ENCODE results near the gene NEDD9. TPM values are rescaled to one million over a fixed set of nuclear protein-coding genes. Genes with fewer than 3 reads are reported as not detected.

The NEDD9 gene
- total and polyA plus RNA-seq, 5 donors, result 20.9 to 38.0 (median 25.9) TPM

Other genes with a start within 250 kb of the NEDD9 start
- 1 to 10 TPM in 2 of 4 donors, under 1 TPM in 2; 0.61 to 1.3 (median 0.97) TPM for gene ELOVL2, start 188.4 kb downstream of the NEDD9 start, total RNA-seq
- 1.4 TPM for gene ELOVL2, start 188.4 kb downstream of the NEDD9 start, polyA plus RNA-seq
- gene SMIM13, start 138.8 kb downstream of the NEDD9 start, total RNA-seq, result 10 to 100 TPM; 10.7 to 14.5 (median 13.5) TPM
- 8.1 TPM for gene SMIM13, start 138.8 kb downstream of the NEDD9 start, polyA plus RNA-seq
- under 1 TPM in 2 of 4 donors, not detected in 2; 0.09 TPM for gene ERVFRD-1, start 120.9 kb downstream of the NEDD9 start, total RNA-seq
- 0.05 TPM for gene ERVFRD-1, start 120.9 kb downstream of the NEDD9 start, polyA plus RNA-seq